ENCODE measurements around the gene HOXD11. TPM values are rescaled to one million over a fixed set of nuclear protein-coding genes. Genes with fewer than 3 reads are reported as not detected.

Gene HOXD11
- total and polyA plus RNA-seq, 7 donors, result not detected

DNA sequence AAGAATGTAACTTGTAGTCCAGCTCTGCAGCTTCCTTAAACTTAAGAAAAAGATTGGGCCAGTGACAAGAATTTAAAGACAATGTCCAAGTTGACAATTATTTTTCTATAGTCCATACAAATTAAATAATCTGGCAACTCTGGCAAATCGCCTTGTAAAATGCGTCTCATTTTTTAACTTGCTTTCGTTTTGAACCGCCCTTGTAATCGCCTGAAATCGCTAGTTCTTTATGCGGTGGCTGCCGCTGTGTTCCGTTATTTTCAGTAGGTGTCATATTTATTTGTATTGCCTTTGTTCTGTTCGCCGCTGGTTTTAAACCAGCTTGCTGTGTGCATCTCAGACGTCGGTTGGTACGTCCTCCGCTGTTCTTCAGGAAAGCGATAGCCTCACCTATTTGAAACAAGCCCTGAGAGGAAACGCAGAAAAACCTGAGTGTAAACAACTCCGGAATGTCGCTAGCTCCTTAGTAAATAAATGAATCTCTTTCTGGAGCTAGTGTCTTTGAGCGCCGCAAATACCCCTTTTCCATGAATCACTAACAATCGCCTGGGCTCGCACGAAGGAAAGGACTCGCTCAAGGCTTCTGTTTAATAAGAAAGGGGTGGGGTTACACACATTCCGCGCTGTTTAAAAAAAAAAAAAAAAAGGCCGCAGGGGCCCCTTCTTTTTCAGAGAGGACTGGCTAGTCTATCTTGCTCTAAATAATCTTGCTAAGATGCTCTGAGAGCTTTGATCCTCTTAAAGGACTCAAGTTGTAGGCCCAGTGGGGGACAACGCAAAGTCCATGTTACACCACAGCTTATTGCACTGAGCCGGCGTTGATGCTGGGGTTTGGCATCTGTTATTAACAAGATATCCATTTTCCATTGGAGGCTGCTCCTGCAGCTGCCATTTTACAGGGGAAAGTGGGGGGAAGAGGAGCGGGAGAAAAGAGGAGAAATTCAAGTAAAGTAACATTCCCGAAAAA lies 25.4 kb downstream of the HOXD11 start:
- Histone ChIP-seq H3K4me3 (peak overlapping the region; percentile 84), H3K9me3 (no peaks in the 10 kb centered on the region)
- TF ChIP-seq, protein P1, sequence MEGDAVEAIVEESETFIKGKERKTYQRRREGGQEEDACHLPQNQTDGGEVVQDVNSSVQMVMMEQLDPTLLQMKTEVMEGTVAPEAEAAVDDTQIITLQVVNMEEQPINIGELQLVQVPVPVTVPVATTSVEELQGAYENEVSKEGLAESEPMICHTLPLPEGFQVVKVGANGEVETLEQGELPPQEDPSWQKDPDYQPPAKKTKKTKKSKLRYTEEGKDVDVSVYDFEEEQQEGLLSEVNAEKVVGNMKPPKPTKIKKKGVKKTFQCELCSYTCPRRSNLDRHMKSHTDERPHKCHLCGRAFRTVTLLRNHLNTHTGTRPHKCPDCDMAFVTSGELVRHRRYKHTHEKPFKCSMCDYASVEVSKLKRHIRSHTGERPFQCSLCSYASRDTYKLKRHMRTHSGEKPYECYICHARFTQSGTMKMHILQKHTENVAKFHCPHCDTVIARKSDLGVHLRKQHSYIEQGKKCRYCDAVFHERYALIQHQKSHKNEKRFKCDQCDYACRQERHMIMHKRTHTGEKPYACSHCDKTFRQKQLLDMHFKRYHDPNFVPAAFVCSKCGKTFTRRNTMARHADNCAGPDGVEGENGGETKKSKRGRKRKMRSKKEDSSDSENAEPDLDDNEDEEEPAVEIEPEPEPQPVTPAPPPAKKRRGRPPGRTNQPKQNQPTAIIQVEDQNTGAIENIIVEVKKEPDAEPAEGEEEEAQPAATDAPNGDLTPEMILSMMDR (IDR thresholded peaks at IDR 0.05), result no peak

GRCh38 chr2:176133389-176133788 lies 26.3 kb downstream of the HOXD11 start:
- ATAC-seq (no peak), DNase-seq (no peak)
- Histone ChIP-seq H3K9me3 (no peaks in the 10 kb centered on the region), H3K4me1 (peaks cover 35% of the 10 kb centered on the region), H3K27me3 (ENCODE audit: insufficient read depth in 3 of 3, low read length in 2 of 3) (no peaks in the 10 kb centered on the region), H3K27ac (peak overlapping the region; percentile 93), H3K36me3 (ENCODE audit: insufficient read depth in 1 of 2, low read depth in 1 of 2) (no peaks in the 10 kb centered on the region), H3K4me3 (peak overlapping the region; percentile 84)
- TF ChIP-seq, protein P1 (IDR thresholded peaks at IDR 0.05), result no peak
- intact Hi-C loops (cut with DNase I), result no loop called here

More for the DNA sequence above, 25.4 kb downstream of the HOXD11 start:
- ATAC-seq (no peak), DNase-seq (no peak)
- Histone ChIP-seq H3K4me1 (peaks cover 42% of the 10 kb centered on the region), H3K27ac (peak overlapping the region; percentile 93), H3K27me3 (ENCODE audit: insufficient read depth in 3 of 3, low read length in 2 of 3) (no peaks in the 10 kb centered on the region), H3K36me3 (ENCODE audit: insufficient read depth in 1 of 2, low read depth in 1 of 2) (no peaks in the 10 kb centered on the region)
- intact Hi-C loops (cut with DNase I), result no loop called here
- 22 to 24% (median 23%) methylated on average over 33 of the region's 33 CpGs for WGBS, 3 donors

DNA sequence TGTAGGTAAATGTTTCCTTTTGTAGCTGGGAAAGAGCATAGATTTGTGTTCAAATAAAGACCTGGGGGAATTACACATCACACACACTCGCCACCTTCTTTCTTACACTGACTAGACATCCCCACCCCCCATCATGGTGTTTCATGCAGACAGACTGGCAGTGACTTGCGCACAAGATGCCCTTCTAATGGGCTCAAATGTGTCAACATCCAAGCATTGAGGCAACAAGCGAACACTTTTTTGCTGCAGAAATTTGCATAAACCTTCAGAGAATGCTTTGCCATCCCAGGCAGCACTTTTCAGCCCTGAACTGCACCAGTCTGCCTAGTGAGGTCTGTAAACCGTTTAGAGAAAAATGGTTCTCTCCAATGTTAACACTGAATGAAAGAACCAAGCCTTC lies 27.0 kb downstream of the HOXD11 start:
- Histone ChIP-seq H3K27me3 (ENCODE audit: insufficient read depth in 3 of 3, low read length in 2 of 3) (no peaks in the 10 kb centered on the region), H3K4me3 (no peak overlapping the region), H3K27ac (peak overlapping the region; percentile 93), H3K4me1 (peaks cover 35% of the 10 kb centered on the region), H3K36me3 (ENCODE audit: insufficient read depth in 1 of 2, low read depth in 1 of 2) (no peaks in the 10 kb centered on the region), H3K9me3 (no peaks in the 10 kb centered on the region)
- TF ChIP-seq, protein P1 (IDR thresholded peaks at IDR 0.05), result no peak
- 68 to 85% (median 80%) methylated on average over 4 of the region's 4 CpGs for WGBS, 3 donors
- intact Hi-C loops (cut with DNase I), result no loop called here
- no peak for DNase-seq
- ATAC-seq, result no peak

DNA sequence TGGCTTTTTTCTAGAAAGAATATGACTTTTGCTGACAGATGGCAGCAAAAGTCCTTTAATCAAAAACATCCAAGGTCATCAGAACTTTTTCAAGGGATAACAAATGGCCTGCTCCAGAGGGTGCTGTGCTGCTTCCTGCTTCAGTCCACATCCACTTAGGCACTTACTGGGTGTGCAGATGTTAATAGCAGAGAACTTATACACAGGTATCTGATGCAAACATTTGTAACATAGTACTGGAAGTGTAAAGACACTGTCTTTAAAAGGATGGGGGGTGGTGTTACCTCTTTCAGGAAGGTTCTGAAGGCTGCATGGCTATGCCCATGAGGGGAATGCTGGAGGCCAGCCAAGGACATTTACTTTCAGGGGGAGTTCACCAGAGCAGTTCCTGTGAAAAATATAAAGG lies 28.0 kb downstream of the HOXD11 start:
- Histone ChIP-seq H3K4me3 (peak overlapping the region; percentile 89), H3K27ac (peak overlapping the region; percentile 93), H3K36me3 (ENCODE audit: insufficient read depth in 1 of 2, low read depth in 1 of 2) (no peaks in the 10 kb centered on the region), H3K4me1 (peaks cover 42% of the 10 kb centered on the region), H3K27me3 (ENCODE audit: insufficient read depth in 3 of 3, low read length in 2 of 3) (no peaks in the 10 kb centered on the region), H3K9me3 (no peaks in the 10 kb centered on the region)
- intact Hi-C loops (cut with DNase I), result loop anchor here in 1 of 2 donors (5.0 kb wide), 1 partner anchor 402 kb away; no protein-coding TSS in a partner anchor
- ATAC-seq (no peak), DNase-seq (no peak)
- TF ChIP-seq, protein P1 (IDR thresholded peaks at IDR 0.05), result no peak

Measured in psoas muscle (tissue), 8 donors.